ENCODE data around the gene TP63. TPM values are rescaled to one million over a fixed set of nuclear protein-coding genes. Genes with fewer than 3 reads are reported as not detected.

The TP63 gene
- total RNA-seq, 2 donors from 2014 or later: not detected

- H3K4me3 ChIP-seq: no peak overlapping the region
- ATAC-seq: no peak
- H3K27me3 ChIP-seq: no peaks in the 10 kb centered on the region
- intact Hi-C loops (cut with DNase I): no loop called here
- H3K36me3 ChIP-seq (replicated peaks in 1 of 2; ENCODE audit: insufficient read depth in 1 of 2, low read depth in 2 of 2): no peaks in the 10 kb centered on the region
- DNase-seq: no peak
- no peaks in the 10 kb centered on the region for H3K9me3 ChIP-seq
- TF ChIP-seq CTCF (IDR thresholded peaks at IDR 0.05): no peak
- TF ChIP-seq POLR2A (IDR thresholded peaks at IDR 0.05): no peak
- H3K27ac ChIP-seq: no peak overlapping the region
- WGBS, 2 donors: 4 to 9% methylated on average over 2 of the region's 2 CpGs
- H3K4me1 ChIP-seq: peaks cover 9% of the 10 kb centered on the region
These were observed 5.6 kb upstream of the TP63 start for GRCh38 chr3:189625572-189625971.

- ATAC-seq (no peak), DNase-seq (no peak)
- peaks cover 9% of the 10 kb centered on the region for H3K4me1 ChIP-seq
- intact Hi-C loops (cut with DNase I): no loop called here
- H3K9me3 ChIP-seq: no peaks in the 10 kb centered on the region
- 79 to 81% methylated on average over 1 of the region's 1 CpG for WGBS, 2 donors
- no peaks in the 10 kb centered on the region for H3K36me3 ChIP-seq (replicated peaks in 1 of 2; ENCODE audit: insufficient read depth in 1 of 2, low read depth in 2 of 2)
- no peak overlapping the region for H3K4me3 ChIP-seq
- H3K27me3 ChIP-seq: no peaks in the 10 kb centered on the region
- no peak for TF ChIP-seq CTCF (IDR thresholded peaks at IDR 0.05)
- TF ChIP-seq POLR2A (IDR thresholded peaks at IDR 0.05): no peak
- H3K27ac ChIP-seq: no peak overlapping the region
These were observed 4.9 kb upstream of the TP63 start for GRCh38 chr3:189626286-189626685.

GRCh38 chr3:189629803-189630455 lies 1.3 kb upstream of the TP63 start:
- Histone ChIP-seq H3K9me3 (no peaks in the 10 kb centered on the region), H3K36me3 (replicated peaks in 1 of 2; ENCODE audit: insufficient read depth in 1 of 2, low read depth in 2 of 2) (no peaks in the 10 kb centered on the region), H3K27ac (no peak overlapping the region), H3K4me3 (no peak overlapping the region), H3K4me1 (peaks cover 9% of the 10 kb centered on the region), H3K27me3 (no peaks in the 10 kb centered on the region)
- WGBS, 2 donors: 12 to 21% methylated on average over 3 of the region's 3 CpGs
- peak; percentile 21 to 33 (median 28) for DNase-seq
- intact Hi-C loops (cut with DNase I): no loop called here
- ATAC-seq: peak; percentile 53
- TF ChIP-seq POLR2A (IDR thresholded peaks at IDR 0.05): no peak
- TF ChIP-seq CTCF (IDR thresholded peaks at IDR 0.05): no peak

GRCh38 chr3:189630767-189631372 lies 319 bp upstream of the TP63 start:
- Histone ChIP-seq H3K36me3 (replicated peaks in 1 of 2; ENCODE audit: insufficient read depth in 1 of 2, low read depth in 2 of 2) (no peaks in the 10 kb centered on the region), H3K27me3 (no peaks in the 10 kb centered on the region), H3K27ac (no peak overlapping the region), H3K4me1 (peaks cover 9% of the 10 kb centered on the region), H3K9me3 (no peaks in the 10 kb centered on the region), H3K4me3 (no peak overlapping the region)
- TF ChIP-seq CTCF (IDR thresholded peaks at IDR 0.05) (no peak), POLR2A (IDR thresholded peaks at IDR 0.05) (no peak)
- no peak for DNase-seq
- intact Hi-C loops (cut with DNase I): no loop called here
- ATAC-seq: no peak
- WGBS, 2 donors: 70 to 75% methylated on average over 8 of the region's 8 CpGs

- WGBS, 2 donors: 79 to 85% methylated on average over 6 of the region's 6 CpGs
These were observed 220 bp downstream of the TP63 start for GRCh38 chr3:189631409-189631808.

More at GRCh38 chr3:189631409-189631808, 220 bp downstream of the TP63 start:
- no peaks in the 10 kb centered on the region for H3K36me3 ChIP-seq (replicated peaks in 1 of 2; ENCODE audit: insufficient read depth in 1 of 2, low read depth in 2 of 2)
- intact Hi-C loops (cut with DNase I): no loop called here
- ATAC-seq (no peak), DNase-seq (no peak)
- H3K27ac ChIP-seq: no peak overlapping the region
- H3K4me1 ChIP-seq: peaks cover 9% of the 10 kb centered on the region
- no peaks in the 10 kb centered on the region for H3K9me3 ChIP-seq
- H3K27me3 ChIP-seq: no peaks in the 10 kb centered on the region
- no peak overlapping the region for H3K4me3 ChIP-seq
- TF ChIP-seq CTCF (IDR thresholded peaks at IDR 0.05) (no peak), POLR2A (IDR thresholded peaks at IDR 0.05) (no peak)

Data from body of pancreas (tissue), 4 donors.